ENCODE data around the gene GPR137B. TPM values are rescaled to one million over a fixed set of nuclear protein-coding genes. Genes with fewer than 3 reads are reported as not detected.

Gene GPR137B
- total and polyA plus RNA-seq, 2 of the 8 experiments (the other 6 are each of a cell fraction or from before 2014, with no cell fraction given): 6.9 to 7.7 TPM

Other genes starting within 250 kb of the GPR137B start
- 24.9 and 25.4 TPM in 2 replicates for gene NID1, start 77.4 kb upstream of the GPR137B start, total RNA-seq (2021; fragmentation: NEBNext Ultra II Directional; extraction: Animal tissue kit (Norgen Biotek cat#: 25700))
- gene NID1, start 77.4 kb upstream of the GPR137B start, polyA plus RNA-seq (2011; rRNA removed): 20.9 and 32.3 TPM in 2 replicates
- 3.5 and 5.6 TPM in 2 replicates for gene ERO1B, start 139.4 kb downstream of the GPR137B start, total RNA-seq (2021; fragmentation: NEBNext Ultra II Directional; extraction: Animal tissue kit (Norgen Biotek cat#: 25700))
- gene ERO1B, start 139.4 kb downstream of the GPR137B start, polyA plus RNA-seq (2011; rRNA removed): 0.72 and 0.74 TPM in 2 replicates